Vagina (tissue), 2 donors: Measurements from ENCODE around the gene FOXO3. TPM values are rescaled to one million over a fixed set of nuclear protein-coding genes. Genes with fewer than 3 reads are reported as not detected.
A peak's percentile ranks its signal among the peaks of the same experiment; 100 is the strongest.

Source experiments
- DNase-seq, 2 donors: peaks; one replicate each; pipeline ENCODE4 v3.0.0-alpha.2; 2017; ENCODE audit errors: extremely low spot score in 2 of 2
- H3K27ac ChIP-seq: fragments of 200-600 bp; sonication (generic); one replicate; pipeline ENCODE4 v1.5.1; 2019
- H3K27me3 ChIP-seq: fragments of 200-600 bp; sonication (generic); one replicate; pipeline ENCODE4 v1.5.1; 2019
- H3K36me3 ChIP-seq, 2 donors: fragments of 200-600 bp; sonication (generic); one replicate each; pipeline ENCODE4 v1.5.1; 2017 to 2019
- H3K4me1 ChIP-seq: fragments of 200-600 bp; sonication (generic); one replicate; pipeline ENCODE4 v1.5.1; 2019
- H3K4me3 ChIP-seq, 2 donors: fragments of 200-600 bp; sonication (generic); 1 replicate in 1 of 2; 2 replicates in 1 of 2; pipeline ENCODE4 v1.5.1; 2016 to 2019
- H3K9me3 ChIP-seq: fragments of 200-600 bp; sonication (generic); one replicate; pipeline ENCODE4 v1.5.1; 2019
- POLR2A ChIP-seq, 2 donors: fragments of 450-650 bp; IDR thresholded peaks; one replicate each; pipeline ENCODE4 v1.6.1; 2017; ENCODE audit warnings: antibody characterized with exemption in 2 of 2, mild to moderate bottlenecking in 2 of 2, moderate library complexity in 2 of 2
- POLR2AphosphoS5 ChIP-seq, 2 donors: sonication (generic); formaldehyde crosslinking; IDR thresholded peaks; one replicate each; pipeline ENCODE4 v1.9.0; 2017; ENCODE audit warnings: antibody characterized with exemption in 2 of 2, mild to moderate bottlenecking in 2 of 2, low read depth in 1 of 2; ENCODE audit not compliant: insufficient read depth in 1 of 2
- intact Hi-C: fragments of 100-400 bp; cut with DNase I; formaldehyde crosslinking; loops from one replicate; pipeline ENCODE4 v1.15.1; 2023
- total RNA-seq: library from RNA; depleted of rRNA; stranded (reverse); fragments of >200 nt; gene quantifications from one replicate; pipeline ENCODE4 v1.2.3, GENCODE V29; 2016
- TF ChIP-seq, protein P1 (sequence below), 3 experiments: fragments of 450-650 bp in 2 of 3; fragments of 200-600 bp in 1 of 3; sonication (generic) in 1 of 3; IDR thresholded peaks; one replicate each; pipeline ENCODE4 v1.5.1; 2017 to 2019; ENCODE audit warnings: antibody characterized with exemption in 3 of 3, mild to moderate bottlenecking in 2 of 3, moderate library complexity in 2 of 3

Gene FOXO3
- total RNA-seq, 1 donor from 2014 or later: 110 TPM

GRCh38 chr6:108592371-108593337 lies 31.9 kb downstream of the FOXO3 start:
- no peaks in the 10 kb centered on the region for H3K27me3 ChIP-seq
- DNase-seq: no peak
- H3K4me1 ChIP-seq: peaks cover 95% of the 10 kb centered on the region
- H3K9me3 ChIP-seq: no peaks in the 10 kb centered on the region
- H3K4me3 ChIP-seq: peak overlapping the region in 1 of 2 donors; percentile 27
- no peaks in the 10 kb centered on the region for H3K36me3 ChIP-seq
- H3K27ac ChIP-seq: peak overlapping the region; percentile 83
- TF ChIP-seq POLR2AphosphoS5 (IDR thresholded peaks at IDR 0.05; ENCODE audit: insufficient read depth in 1 of 2, low read depth in 1 of 2) (peak; percentile 16 to 94), POLR2A (IDR thresholded peaks at IDR 0.05) (no peak)
- TF ChIP-seq, protein P1, sequence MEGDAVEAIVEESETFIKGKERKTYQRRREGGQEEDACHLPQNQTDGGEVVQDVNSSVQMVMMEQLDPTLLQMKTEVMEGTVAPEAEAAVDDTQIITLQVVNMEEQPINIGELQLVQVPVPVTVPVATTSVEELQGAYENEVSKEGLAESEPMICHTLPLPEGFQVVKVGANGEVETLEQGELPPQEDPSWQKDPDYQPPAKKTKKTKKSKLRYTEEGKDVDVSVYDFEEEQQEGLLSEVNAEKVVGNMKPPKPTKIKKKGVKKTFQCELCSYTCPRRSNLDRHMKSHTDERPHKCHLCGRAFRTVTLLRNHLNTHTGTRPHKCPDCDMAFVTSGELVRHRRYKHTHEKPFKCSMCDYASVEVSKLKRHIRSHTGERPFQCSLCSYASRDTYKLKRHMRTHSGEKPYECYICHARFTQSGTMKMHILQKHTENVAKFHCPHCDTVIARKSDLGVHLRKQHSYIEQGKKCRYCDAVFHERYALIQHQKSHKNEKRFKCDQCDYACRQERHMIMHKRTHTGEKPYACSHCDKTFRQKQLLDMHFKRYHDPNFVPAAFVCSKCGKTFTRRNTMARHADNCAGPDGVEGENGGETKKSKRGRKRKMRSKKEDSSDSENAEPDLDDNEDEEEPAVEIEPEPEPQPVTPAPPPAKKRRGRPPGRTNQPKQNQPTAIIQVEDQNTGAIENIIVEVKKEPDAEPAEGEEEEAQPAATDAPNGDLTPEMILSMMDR (IDR thresholded peaks at IDR 0.05): no peak
- intact Hi-C loops: no loop called here

DNA sequence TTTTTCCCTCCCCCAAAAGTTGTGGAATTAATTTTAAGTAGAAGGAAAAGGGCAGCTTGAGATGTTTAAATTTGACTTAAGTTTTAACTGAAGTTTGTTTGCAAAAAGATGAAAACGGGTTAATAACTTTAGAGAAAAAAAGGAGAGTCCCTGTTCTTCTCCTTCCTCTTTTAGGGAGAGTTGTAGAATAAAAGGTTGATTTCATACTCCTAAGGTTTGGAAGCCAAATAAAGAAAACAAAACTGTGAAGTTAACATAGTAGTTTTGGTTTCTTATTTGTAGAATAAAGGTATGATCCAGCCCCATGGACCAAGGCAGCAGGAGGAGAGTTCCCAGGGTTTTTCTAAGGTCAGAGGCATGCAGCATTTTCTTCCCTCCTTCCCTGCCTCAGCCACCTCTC lies 33.4 kb downstream of the FOXO3 start:
- intact Hi-C loops: no loop called here
- Histone ChIP-seq H3K4me1 (peaks cover 95% of the 10 kb centered on the region), H3K4me3 (no peak overlapping the region), H3K9me3 (no peaks in the 10 kb centered on the region), H3K36me3 (no peaks in the 10 kb centered on the region), H3K27ac (peak overlapping the region; percentile 83), H3K27me3 (no peaks in the 10 kb centered on the region)
- TF ChIP-seq, protein P1 (IDR thresholded peaks at IDR 0.05): no peak
- no peak for TF ChIP-seq POLR2A (IDR thresholded peaks at IDR 0.05)
- no peak for TF ChIP-seq POLR2AphosphoS5 (IDR thresholded peaks at IDR 0.05; ENCODE audit: insufficient read depth in 1 of 2, low read depth in 1 of 2)
- DNase-seq: no peak

DNA sequence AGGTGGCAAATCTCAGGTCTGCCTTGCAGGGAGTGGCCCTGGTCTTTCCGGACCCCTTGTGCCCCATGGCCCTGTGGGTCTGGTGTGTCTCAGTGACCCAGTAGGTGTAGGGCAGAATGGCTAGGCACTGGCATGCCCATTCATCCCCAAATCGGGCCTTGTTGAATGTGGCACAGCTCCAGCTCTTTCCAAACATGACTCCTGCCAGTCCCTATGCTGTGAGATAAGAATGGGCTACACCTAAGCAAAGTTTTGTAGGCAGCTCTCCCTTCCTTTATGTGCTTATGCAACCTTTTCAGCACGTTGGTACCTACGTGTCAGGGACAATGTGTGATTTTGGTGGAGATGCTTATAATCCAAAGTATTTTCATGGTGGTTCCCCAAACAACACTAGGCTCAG lies 33.9 kb downstream of the FOXO3 start:
- Histone ChIP-seq H3K27ac (peak overlapping the region; percentile 83), H3K4me3 (no peak overlapping the region), H3K9me3 (no peaks in the 10 kb centered on the region), H3K27me3 (no peaks in the 10 kb centered on the region), H3K36me3 (no peaks in the 10 kb centered on the region), H3K4me1 (peaks cover 98% of the 10 kb centered on the region)
- intact Hi-C loops: no loop called here
- TF ChIP-seq, protein P1 (IDR thresholded peaks at IDR 0.05): no peak
- TF ChIP-seq POLR2A (IDR thresholded peaks at IDR 0.05): no peak
- TF ChIP-seq POLR2AphosphoS5 (IDR thresholded peaks at IDR 0.05; ENCODE audit: insufficient read depth in 1 of 2, low read depth in 1 of 2): no peak
- DNase-seq: no peak

DNA sequence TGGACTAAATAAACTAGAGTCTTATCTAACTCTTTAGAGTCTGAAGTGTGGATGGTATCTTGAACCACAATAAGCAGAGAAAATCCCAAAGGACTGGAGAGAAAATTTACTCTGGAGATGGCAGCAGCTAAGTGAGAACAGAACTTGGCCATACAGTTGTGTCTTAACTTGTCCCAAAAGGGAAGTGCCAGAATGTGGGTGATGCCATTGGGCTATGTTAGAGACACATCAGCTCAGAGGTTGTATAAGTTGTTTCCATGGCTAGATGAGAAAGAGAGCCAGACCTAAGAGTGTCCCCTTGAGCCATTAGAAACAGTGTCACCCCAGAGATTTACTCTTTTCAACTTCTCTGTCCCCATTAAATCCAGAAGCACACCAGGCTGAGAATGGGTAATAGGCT lies 36.2 kb downstream of the FOXO3 start:
- Histone ChIP-seq H3K36me3 (no peaks in the 10 kb centered on the region), H3K9me3 (no peaks in the 10 kb centered on the region), H3K27me3 (no peaks in the 10 kb centered on the region), H3K4me3 (no peak overlapping the region), H3K27ac (peak overlapping the region; percentile 79), H3K4me1 (peaks cover 86% of the 10 kb centered on the region)
- no peak for TF ChIP-seq POLR2AphosphoS5 (IDR thresholded peaks at IDR 0.05; ENCODE audit: insufficient read depth in 1 of 2, low read depth in 1 of 2)
- TF ChIP-seq, protein P1 (IDR thresholded peaks at IDR 0.05): no peak
- TF ChIP-seq POLR2A (IDR thresholded peaks at IDR 0.05): no peak
- intact Hi-C loops: no loop called here
- no peak for DNase-seq
